Measurements from ENCODE around the gene SYVN1.
A peak's percentile ranks its signal among the peaks of the same experiment; 100 is the strongest.

Gene SYVN1

DNA sequence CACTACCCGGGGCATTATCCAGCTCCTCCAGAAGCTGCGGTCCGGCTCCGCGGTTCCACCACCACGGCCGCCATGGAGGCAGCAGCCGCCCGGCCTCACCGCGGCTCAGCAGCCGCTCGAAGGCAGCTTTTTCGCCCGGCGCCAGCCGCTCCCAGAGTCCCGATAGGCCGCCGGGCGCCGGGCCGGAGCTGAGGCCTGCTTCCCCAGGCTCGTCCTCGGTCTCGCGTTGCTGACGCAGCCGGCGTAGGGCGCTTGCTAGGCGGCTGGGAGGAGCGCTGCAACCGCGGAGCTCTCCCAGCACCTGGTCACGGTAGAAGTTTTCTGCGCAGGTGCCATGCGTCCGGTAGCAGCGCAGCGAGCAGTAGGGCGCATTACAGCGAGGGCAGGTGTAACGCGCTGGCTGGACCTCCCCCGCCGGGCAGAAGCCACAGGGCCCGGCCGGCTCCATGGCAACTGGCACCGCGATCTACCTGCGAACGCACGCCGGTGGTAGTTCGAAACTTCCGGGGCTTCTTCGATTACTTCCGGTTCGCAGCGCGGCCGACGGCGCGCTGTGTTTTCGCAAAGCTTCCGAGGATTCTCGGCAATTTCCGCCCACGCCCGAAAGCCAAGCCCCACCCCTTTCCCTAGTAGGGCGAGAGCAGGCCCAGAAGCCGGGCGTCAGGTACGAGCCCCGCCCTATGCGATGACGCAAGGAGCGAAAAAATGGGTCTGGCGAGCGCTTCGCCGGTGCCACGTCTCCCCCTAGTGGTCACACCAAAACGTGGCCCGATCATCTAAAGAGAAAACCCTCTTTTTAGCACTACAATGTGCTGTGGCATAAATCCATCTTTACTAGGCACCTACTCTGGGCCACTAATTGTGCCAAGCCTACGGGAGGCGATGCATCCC lies 16.9 kb downstream of the SYVN1 start, which contains the start of gene ZNHIT2:
Gene ZNHIT2 (minus strand): TSS at position 496 of the 891 bp plus-strand sequence. CDS start 48 bp downstream, at position 448.
- Mint-ChIP-seq H3K27ac (peak within 1 kb of the TSS; percentile 99), H3K27me3 (peaks cover 21% of the 10 kb centered on the region), H3K4me3 (peak within 1 kb of the TSS; percentile 84), H3K36me3 (ENCODE audit: low read depth) (peaks cover 64% of the 10 kb centered on the region), H3K9me3 (no peaks in the 10 kb centered on the region), H3K4me1 (ENCODE audit: low read depth) (peaks cover 60% of the 10 kb centered on the region)
- intact Hi-C loops (cut with micrococcal nuclease), result loop anchor here (1.0 to 10.0 kb wide), 5 partner anchors 21 to 270 kb away; partner anchors contain the start of genes ARL2, ATG2A and VPS51

DNA sequence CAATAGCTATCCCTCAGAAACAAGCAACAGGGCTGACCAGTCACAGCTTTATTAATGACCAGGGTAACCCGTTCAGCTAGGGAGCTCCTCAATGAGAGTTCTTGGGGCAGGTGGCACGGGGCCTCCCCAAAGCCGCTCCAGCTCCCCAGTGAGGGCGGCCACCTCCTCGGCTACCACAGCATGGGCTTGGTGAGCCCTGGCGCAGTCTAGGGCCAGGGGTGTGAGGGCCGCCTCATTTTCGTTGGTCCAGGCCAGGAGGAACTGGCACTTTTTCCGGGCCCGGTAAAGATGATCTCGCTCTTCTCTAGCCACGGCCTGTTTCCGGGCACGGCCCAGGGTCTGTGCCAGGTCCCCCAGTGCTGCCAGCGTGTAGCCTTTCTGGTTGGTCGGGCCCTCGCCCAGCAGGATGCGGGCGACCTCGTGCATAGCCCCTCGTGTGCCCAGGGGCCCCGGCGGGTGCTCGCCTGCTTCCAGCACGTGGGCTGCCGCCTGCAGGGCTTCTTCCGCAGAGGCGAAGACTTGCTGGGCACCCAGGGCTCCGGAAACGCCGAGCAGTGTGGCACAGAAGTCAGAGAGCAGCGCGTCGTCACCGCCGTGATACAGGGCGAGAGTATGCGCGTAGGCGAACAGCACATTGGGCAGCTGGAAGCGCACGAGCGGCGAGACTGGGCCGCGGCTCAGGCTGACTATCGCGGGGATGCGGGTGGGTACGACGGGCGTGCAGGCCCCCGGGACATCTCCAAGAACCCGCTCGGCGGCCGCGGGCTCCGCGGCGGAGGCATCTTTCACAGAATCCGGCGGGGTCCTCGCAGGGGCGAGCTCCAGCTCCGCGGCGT lies 17.7 kb downstream of the SYVN1 start:
- Mint-ChIP-seq H3K27ac (peak overlapping the region; percentile 99), H3K4me3 (peak overlapping the region; percentile 84), H3K27me3 (peaks cover 26% of the 10 kb centered on the region), H3K4me1 (ENCODE audit: low read depth) (peaks cover 67% of the 10 kb centered on the region), H3K9me3 (no peaks in the 10 kb centered on the region), H3K36me3 (ENCODE audit: low read depth) (peaks cover 55% of the 10 kb centered on the region)
- intact Hi-C loops (cut with micrococcal nuclease), result loop anchor here (1.0 to 10.0 kb wide), 5 partner anchors 20 to 269 kb away; partner anchors contain the start of genes ARL2, ATG2A and VPS51

DNA sequence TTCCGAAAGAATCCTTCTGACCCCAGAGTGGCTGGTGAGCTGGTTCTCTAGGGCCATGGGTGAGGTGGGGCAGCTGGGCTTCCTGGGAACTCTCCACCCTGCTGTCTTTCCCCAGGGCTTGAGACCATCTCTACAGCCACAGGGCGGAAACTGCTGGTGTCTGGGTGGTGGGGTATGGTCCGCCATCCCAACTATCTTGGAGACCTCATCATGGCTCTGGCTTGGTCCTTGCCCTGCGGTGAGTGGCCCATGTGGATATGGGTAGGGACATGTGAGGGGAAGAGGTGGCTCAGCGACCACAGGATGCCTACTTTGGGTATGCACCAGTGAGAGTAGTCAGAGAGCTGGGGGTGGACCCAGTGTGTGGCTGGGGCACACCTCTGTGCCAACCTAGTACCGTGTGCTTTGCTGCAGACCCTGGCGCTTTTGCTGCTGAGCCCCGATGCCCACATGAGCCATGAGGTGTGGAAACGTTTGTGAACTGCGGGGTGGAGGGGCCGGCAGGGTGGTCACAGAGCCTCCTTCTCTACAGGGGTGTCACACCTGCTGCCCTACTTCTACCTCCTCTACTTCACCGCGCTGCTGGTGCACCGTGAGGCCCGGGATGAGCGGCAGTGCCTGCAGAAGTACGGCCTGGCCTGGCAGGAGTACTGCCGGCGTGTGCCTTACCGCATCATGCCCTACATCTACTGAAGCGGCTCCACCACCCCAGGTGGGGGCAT lies 18.8 kb downstream of the SYVN1 start:
- intact Hi-C loops (cut with micrococcal nuclease), result loop anchor here (5.0 to 10.0 kb wide), 3 partner anchors 139 to 268 kb away; partner anchors contain the start of gene ATG2A
- no peak overlapping the region for H3K27ac Mint-ChIP-seq
- peaks cover 26% of the 10 kb centered on the region for H3K27me3 Mint-ChIP-seq
- H3K36me3 Mint-ChIP-seq (ENCODE audit: low read depth), result peaks cover 45% of the 10 kb centered on the region
- peak overlapping the region; percentile 9 for H3K4me3 Mint-ChIP-seq
- peaks cover 67% of the 10 kb centered on the region for H3K4me1 Mint-ChIP-seq (ENCODE audit: low read depth)
- H3K9me3 Mint-ChIP-seq, result no peaks in the 10 kb centered on the region

DNA sequence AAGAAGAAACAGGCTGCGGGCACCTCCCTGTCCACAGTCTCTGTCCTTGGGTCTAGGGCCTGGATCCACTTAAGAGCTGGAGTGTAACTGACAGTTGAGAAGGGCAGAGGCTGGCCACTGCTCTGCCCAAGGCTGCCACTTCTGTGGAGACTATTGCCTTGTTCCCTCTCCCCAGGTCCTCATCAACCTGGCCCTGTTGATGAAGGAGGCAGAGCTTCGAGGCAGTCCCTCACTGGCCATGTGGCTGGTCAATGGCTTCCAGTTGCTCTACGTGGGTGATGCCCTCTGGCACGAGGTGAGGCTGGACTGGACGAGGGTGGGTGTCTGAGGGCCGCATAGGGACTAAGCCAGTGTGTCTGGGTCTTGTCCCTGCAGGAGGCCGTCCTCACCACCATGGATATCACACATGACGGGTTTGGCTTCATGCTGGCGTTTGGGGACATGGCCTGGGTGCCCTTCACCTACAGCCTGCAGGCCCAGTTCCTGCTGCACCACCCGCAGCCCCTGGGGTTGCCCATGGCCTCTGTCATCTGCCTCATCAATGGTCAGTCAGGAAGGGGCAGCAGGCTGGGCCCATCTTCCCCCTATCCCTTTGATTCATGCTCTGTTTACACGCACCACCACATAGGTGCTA lies 19.7 kb downstream of the SYVN1 start:
- H3K4me1 Mint-ChIP-seq (ENCODE audit: low read depth), result peaks cover 64% of the 10 kb centered on the region
- no peaks in the 10 kb centered on the region for H3K9me3 Mint-ChIP-seq
- H3K27ac Mint-ChIP-seq, result no peak overlapping the region
- intact Hi-C loops (cut with micrococcal nuclease), result loop anchor here (5.0 to 10.0 kb wide), 3 partner anchors 140 to 267 kb away; partner anchors contain the start of gene ATG2A
- no peak overlapping the region for H3K4me3 Mint-ChIP-seq
- H3K27me3 Mint-ChIP-seq, result peaks cover 26% of the 10 kb centered on the region
- H3K36me3 Mint-ChIP-seq (ENCODE audit: low read depth), result peaks cover 41% of the 10 kb centered on the region

DNA sequence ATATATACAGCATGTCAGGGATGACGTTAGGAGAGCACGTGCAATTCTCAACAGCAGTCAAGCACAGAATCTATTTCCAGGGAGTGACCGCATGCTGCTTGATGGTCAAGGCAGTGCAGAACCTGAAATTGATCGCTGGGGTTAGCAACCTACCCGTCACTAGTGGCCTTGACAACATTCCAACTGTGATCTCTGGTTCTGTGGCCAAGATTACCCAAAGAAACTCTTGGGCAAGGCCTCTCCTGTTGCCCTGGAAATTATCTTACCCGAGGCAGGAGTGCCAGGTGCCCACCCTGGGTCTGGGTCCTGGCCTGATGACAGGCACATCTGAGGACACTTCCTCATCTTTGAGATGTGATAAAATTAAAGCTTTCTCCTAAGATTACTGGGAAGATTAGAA lies 20.5 kb downstream of the SYVN1 start:
- peaks cover 41% of the 10 kb centered on the region for H3K36me3 Mint-ChIP-seq (ENCODE audit: low read depth)
- no peak overlapping the region for H3K4me3 Mint-ChIP-seq
- no peak overlapping the region for H3K27ac Mint-ChIP-seq
- H3K4me1 Mint-ChIP-seq (ENCODE audit: low read depth), result peaks cover 61% of the 10 kb centered on the region
- no peaks in the 10 kb centered on the region for H3K9me3 Mint-ChIP-seq
- intact Hi-C loops (cut with micrococcal nuclease), result loop anchor here (10.0 kb wide), 2 partner anchors 141 to 199 kb away; partner anchors contain the start of gene ATG2A
- peaks cover 26% of the 10 kb centered on the region for H3K27me3 Mint-ChIP-seq

DNA sequence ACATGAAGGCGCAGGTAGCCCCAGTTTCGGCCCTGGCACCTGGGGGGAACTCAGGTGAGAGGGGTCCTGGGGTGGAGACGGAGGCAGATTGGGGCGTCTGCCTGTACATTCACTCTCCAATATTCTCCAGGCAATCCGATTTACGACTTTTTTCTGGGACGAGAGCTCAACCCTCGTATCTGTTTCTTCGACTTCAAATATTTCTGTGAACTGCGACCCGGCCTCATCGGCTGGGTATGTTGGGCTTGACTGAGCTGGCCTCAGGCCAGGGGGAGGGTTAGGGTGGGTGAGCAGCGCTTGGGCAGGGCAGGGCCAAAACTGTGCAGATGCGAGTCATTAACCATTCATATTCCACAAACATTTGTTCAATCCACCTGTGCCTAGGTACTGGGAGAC lies 21.0 kb downstream of the SYVN1 start:
- Mint-ChIP-seq H3K9me3 (no peaks in the 10 kb centered on the region), H3K4me3 (peak overlapping the region; percentile 55), H3K27ac (peak overlapping the region; percentile 86), H3K27me3 (peaks cover 26% of the 10 kb centered on the region), H3K36me3 (ENCODE audit: low read depth) (peaks cover 41% of the 10 kb centered on the region), H3K4me1 (ENCODE audit: low read depth) (peaks cover 56% of the 10 kb centered on the region)
- intact Hi-C loops (cut with micrococcal nuclease), result loop anchor here (10.0 kb wide), 2 partner anchors 141 to 199 kb away; partner anchors contain the start of gene ATG2A

DNA sequence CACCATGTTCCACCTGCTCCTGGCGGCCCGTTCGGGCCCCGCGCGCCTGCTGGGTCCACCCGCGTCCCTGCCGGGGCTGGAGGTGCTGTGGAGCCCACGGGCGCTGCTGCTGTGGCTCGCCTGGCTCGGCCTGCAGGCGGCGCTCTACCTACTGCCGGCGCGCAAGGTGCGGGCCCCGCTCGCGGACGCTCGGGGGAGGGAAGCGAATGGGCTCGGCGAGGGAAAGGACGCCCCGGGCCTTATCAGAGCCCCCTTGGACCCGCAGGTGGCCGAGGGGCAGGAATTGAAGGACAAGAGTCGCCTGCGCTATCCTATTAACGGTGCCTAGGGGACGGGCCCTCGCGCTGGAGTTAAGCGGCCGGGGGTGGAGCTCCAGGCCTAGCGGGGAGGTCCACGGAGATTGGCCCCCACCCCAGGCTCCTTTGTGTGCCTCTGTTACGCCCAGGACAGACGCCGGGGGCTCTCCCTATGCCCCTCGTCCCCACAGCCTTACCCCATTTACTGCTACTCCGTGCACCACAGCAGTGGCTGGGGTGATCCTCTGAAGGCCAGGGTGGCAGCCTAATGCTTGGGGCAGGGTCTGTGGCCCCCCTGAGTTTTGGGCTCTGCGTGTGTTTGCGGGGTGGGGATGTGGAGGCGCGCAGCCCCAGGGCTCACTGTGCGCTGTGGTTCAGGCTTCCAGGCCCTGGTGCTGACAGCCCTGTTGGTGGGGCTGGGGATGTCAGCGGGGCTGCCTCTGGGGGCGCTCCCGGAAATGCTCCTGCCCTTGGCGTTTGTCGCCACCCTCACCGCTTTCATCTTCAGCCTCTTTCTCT lies 21.6 kb downstream of the SYVN1 start:
- Mint-ChIP-seq H3K4me1 (ENCODE audit: low read depth) (peaks cover 50% of the 10 kb centered on the region), H3K27ac (peak overlapping the region; percentile 86), H3K4me3 (peak overlapping the region; percentile 91), H3K36me3 (ENCODE audit: low read depth) (peaks cover 41% of the 10 kb centered on the region), H3K27me3 (peaks cover 26% of the 10 kb centered on the region), H3K9me3 (no peaks in the 10 kb centered on the region)
- intact Hi-C loops (cut with micrococcal nuclease), result loop anchor here (10.0 kb wide), 2 partner anchors 142 to 198 kb away; partner anchors contain the start of gene ATG2A

DNA sequence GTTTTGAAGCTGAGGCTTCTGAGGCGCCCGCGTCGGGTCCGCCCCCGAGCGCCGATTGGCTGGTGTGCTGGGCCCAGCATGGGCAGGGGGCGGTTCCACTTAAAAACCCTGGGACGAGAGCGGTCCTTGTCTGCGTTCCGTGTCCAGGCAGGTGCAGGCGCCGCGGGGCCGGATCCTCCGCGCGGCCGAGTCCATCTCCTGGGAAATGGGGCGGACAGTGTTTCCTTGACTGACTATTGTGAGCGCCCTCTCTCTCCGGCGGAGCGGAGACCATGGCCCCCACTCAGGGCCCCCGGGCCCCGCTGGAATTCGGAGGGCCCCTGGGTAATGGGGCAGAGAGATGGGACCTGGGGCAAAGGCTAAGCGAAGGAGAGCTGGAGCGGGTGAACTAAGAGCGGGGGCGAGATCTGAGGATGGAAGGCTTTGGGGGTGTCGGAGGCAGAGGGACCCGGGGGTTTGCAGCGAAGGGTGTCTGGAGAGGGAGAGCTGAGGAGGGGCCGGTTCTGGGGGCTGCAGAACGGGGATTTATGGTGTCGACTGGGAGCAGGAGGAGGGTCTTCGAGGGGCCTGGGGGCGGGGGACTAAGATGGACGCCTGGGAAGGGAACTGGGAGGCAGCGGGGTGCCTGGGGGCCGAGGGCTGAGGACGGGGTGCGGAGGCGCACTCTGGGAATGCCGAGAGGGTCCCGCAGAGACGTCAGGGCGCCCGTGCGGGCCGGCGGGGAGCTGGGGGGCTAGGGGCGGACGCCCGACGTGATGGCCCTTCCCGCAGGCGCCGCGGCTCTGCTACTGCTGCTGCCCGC lies 22.4 kb downstream of the SYVN1 start, which contains the start of gene TM7SF2:
Gene TM7SF2 (plus strand): TSS at position 129 of the 802 bp plus-strand sequence. CDS start 144 bp downstream, at position 273.
- Mint-ChIP-seq H3K4me3 (peak within 1 kb of the TSS; percentile 91), H3K4me1 (ENCODE audit: low read depth) (peaks cover 49% of the 10 kb centered on the region), H3K36me3 (ENCODE audit: low read depth) (peaks cover 43% of the 10 kb centered on the region), H3K27me3 (peaks cover 26% of the 10 kb centered on the region), H3K27ac (peak within 1 kb of the TSS; percentile 86), H3K9me3 (no peaks in the 10 kb centered on the region)
- intact Hi-C loops (cut with micrococcal nuclease), result loop anchor here (10.0 kb wide), 2 partner anchors 143 to 197 kb away; partner anchors contain the start of gene ATG2A

DNA sequence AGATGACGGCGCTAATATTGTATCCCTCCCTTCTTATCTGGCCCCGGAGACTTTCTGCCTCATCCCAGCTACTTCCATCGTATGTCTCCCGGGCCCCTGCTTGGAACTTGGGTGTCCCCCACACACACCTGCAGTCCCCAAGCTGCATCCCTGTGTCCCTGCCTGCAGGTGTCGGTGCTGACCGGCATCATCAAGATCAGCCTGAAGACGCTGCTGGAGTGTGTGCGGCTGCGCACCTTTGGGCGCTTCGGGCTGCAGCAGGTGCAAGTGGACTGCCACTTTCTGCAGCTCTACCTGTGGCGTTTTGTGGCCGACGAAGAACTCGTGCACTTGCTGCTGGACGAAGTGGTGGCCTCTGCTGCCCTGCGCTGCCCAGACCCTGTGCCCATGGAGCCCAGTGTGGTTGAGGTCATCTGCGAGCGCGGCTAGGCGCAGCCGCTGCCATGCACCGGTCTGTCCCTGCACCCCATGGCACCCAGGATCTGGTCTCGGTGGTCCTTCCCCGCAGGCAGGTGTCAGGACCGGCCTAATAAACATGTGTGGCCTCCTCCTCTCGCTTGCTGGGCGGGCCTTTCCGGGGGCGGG lies 23.1 kb downstream of the SYVN1 start:
- Mint-ChIP-seq H3K9me3 (no peaks in the 10 kb centered on the region), H3K4me3 (peak overlapping the region; percentile 91), H3K4me1 (ENCODE audit: low read depth) (peaks cover 50% of the 10 kb centered on the region), H3K27me3 (peaks cover 26% of the 10 kb centered on the region), H3K36me3 (ENCODE audit: low read depth) (peaks cover 50% of the 10 kb centered on the region), H3K27ac (peak overlapping the region; percentile 86)
- intact Hi-C loops (cut with micrococcal nuclease), result loop anchor here (10.0 kb wide), 2 partner anchors 144 to 196 kb away; partner anchors contain the start of gene ATG2A

DNA sequence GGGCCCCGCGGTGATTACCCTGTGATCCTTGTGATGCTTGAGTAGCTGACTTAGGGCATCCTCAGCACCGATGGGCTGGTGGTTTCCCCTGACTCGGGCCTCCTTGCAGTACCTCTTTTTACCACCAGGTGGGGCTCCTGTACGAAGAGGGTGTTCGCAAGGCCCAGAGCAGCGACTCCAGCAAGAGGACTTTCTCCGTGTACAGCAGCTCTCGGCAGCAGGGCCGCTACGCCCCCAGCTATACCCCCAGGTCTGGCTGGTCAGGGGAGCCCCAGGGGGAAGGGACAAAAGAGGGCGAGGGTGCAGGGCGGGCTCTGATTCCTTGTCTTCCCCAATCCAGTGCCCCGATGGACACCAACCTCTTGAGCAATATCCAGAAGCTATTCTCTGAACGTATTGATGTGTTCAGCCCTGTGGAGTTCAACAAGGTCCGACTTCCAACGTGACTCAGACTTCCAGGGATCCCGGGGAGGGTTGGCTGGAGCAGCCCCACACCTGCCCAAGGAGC lies 23.9 kb downstream of the SYVN1 start:
- H3K9me3 Mint-ChIP-seq, result no peaks in the 10 kb centered on the region
- no peak overlapping the region for H3K4me3 Mint-ChIP-seq
- intact Hi-C loops (cut with micrococcal nuclease), result loop anchor here (10.0 kb wide), 2 partner anchors 144 to 196 kb away; partner anchors contain the start of gene ATG2A
- peaks cover 52% of the 10 kb centered on the region for H3K36me3 Mint-ChIP-seq (ENCODE audit: low read depth)
- peaks cover 26% of the 10 kb centered on the region for H3K27me3 Mint-ChIP-seq
- peak overlapping the region; percentile 40 for H3K27ac Mint-ChIP-seq
- peaks cover 42% of the 10 kb centered on the region for H3K4me1 Mint-ChIP-seq (ENCODE audit: low read depth)
